IMR-90 (cell line): Measurements from ENCODE around the gene C2CD4C. TPM values are rescaled to one million over a fixed set of nuclear protein-coding genes. Genes with fewer than 3 reads are reported as not detected.

Experiments
- ATAC-seq: fragments of 200-7000 bp; cut with Tn5 transposase; 2 replicates; pipeline ENCODE4 v1.9.1; 2020; ENCODE audit warnings: low read depth, mild to moderate bottlenecking, moderate library complexity
- BruUV-seq: library from RNA; stranded (reverse); fragments of 400-500 nt; replicated peaks from 2 replicates; lab custom pipeline; 2021; lab: Mats Ljungman, UMichigan
- CTCF ChIA-PET: fragments of 300-600 bp; formaldehyde crosslinking; extraction: SDS; loops from one replicate; lab custom pipeline; 2021; ENCODE audit warnings: antibody characterized with exemption; lab: Yijun Ruan, JAX
- POLR2A ChIA-PET: fragments of 300-600 bp; sonication (Branson Sonifier 250); formaldehyde crosslinking; loops from one replicate; lab custom pipeline; 2022; ENCODE audit warnings: antibody characterized with exemption; ENCODE audit not compliant: unreplicated experiment; lab: Charles Lee
- DNase-seq: peaks from one replicate; pipeline ENCODE4 v3.0.0; 2013
- H2AFZ ChIP-seq: replicated peaks from 2 replicates; pipeline ENCODE3; 2013; ENCODE audit warnings: low read length, mild to moderate bottlenecking; ENCODE audit not compliant: poor library complexity
- H2AK5ac ChIP-seq: 2 replicates; pipeline ENCODE4 v1.6.1; 2013; ENCODE audit warnings: low read depth, low read length, inconsistent platforms
- H2AK9ac ChIP-seq: replicated peaks from 2 replicates; pipeline ENCODE3; 2013; ENCODE audit warnings: mild to moderate bottlenecking, low read depth, low read length, moderate library complexity; ENCODE audit not compliant: poor library complexity
- H2BK120ac ChIP-seq: 2 replicates; pipeline ENCODE4 v1.6.1; 2013; ENCODE audit warnings: low read depth, low read length, inconsistent platforms
- H2BK15ac ChIP-seq: 3 replicates; pipeline ENCODE4 v1.6.1; 2013; ENCODE audit warnings: low read depth, low read length, inconsistent platforms
- H2BK20ac ChIP-seq: 2 replicates; pipeline ENCODE4 v1.6.1; 2013; ENCODE audit warnings: low read depth, mild to moderate bottlenecking, inconsistent platforms, low read length, moderate library complexity
- H2BK5ac ChIP-seq: 2 replicates; pipeline ENCODE4 v1.6.1; 2013; ENCODE audit warnings: mild to moderate bottlenecking, low read depth, low read length, inconsistent platforms; ENCODE audit not compliant: poor library complexity, severe bottlenecking
- H3K14ac ChIP-seq: replicated peaks from 2 replicates; pipeline ENCODE4 v1.6.1; 2013; ENCODE audit warnings: low read depth, low read length, inconsistent platforms
- H3K18ac ChIP-seq: 2 replicates; pipeline ENCODE4 v1.6.1; 2013; ENCODE audit warnings: low read depth, low read length, control low read depth
- H3K23ac ChIP-seq: 2 replicates; pipeline ENCODE4 v1.6.1; 2013; ENCODE audit warnings: low read depth, low read length, inconsistent platforms
- H3K27ac ChIP-seq: 2 replicates; pipeline ENCODE4 v1.5.1; 2013; ENCODE audit warnings: mild to moderate bottlenecking, control low read depth, low read length; ENCODE audit not compliant: insufficient read depth
- H3K27me3 ChIP-seq: 2 replicates; pipeline ENCODE4 v1.6.1; 2013; ENCODE audit warnings: low read length; ENCODE audit not compliant: control insufficient read depth, insufficient read depth
- H3K36me3 ChIP-seq: 2 replicates; pipeline ENCODE4 v1.6.1; 2013; ENCODE audit warnings: low read length, mixed read lengths; ENCODE audit not compliant: control insufficient read depth, insufficient read depth
- H3K4ac ChIP-seq: 2 replicates; pipeline ENCODE4 v1.6.1; 2013; ENCODE audit warnings: low read depth, low read length, inconsistent platforms
- H3K4me1 ChIP-seq: 2 replicates; pipeline ENCODE4 v1.6.1; 2013; ENCODE audit warnings: low read length, mixed read lengths; ENCODE audit not compliant: control insufficient read depth, insufficient read depth
- H3K4me2 ChIP-seq: 2 replicates; pipeline ENCODE4 v1.6.1; 2013; ENCODE audit warnings: low read depth, mild to moderate bottlenecking, control low read depth, low read length, moderate library complexity
- H3K4me3 ChIP-seq: 2 replicates; pipeline ENCODE4 v1.5.1; 2013; ENCODE audit warnings: low read depth, mild to moderate bottlenecking, control low read depth, low read length, moderate library complexity; ENCODE audit not compliant: insufficient read depth
- H3K56ac ChIP-seq: 2 replicates; pipeline ENCODE4 v1.6.1; 2013; ENCODE audit warnings: low read length, inconsistent platforms; ENCODE audit not compliant: insufficient read depth; ENCODE audit errors: extremely low read depth
- H3K79me1 ChIP-seq, 2 experiments: 2 replicates each; pipeline ENCODE4 v1.6.1; 2013; ENCODE audit warnings: low read length in 2 of 2, inconsistent platforms in 1 of 2, low read depth in 1 of 2
- H3K9ac ChIP-seq: 2 replicates; pipeline ENCODE4 v1.6.1; 2013; ENCODE audit warnings: low read depth, low read length, control low read depth
- H3K9me1 ChIP-seq: 2 replicates; pipeline ENCODE4 v1.6.1; 2013; ENCODE audit warnings: low read length, inconsistent platforms; ENCODE audit not compliant: insufficient read depth
- H3K9me3 ChIP-seq: 2 replicates; pipeline ENCODE4 v1.6.1; 2013; ENCODE audit warnings: low read length; ENCODE audit not compliant: control insufficient read depth, insufficient read depth
- H4K20me1 ChIP-seq: 2 replicates; pipeline ENCODE4 v1.6.1; 2013; ENCODE audit warnings: low read length, inconsistent platforms; ENCODE audit not compliant: insufficient read depth
- H4K5ac ChIP-seq: 2 replicates; pipeline ENCODE4 v1.6.1; 2013; ENCODE audit warnings: mild to moderate bottlenecking, low read depth, low read length, control low read depth
- H4K8ac ChIP-seq, 2 experiments: 2 replicates each; pipeline ENCODE4 v1.6.1; 2013; ENCODE audit warnings: low read depth in 2 of 2, low read length in 2 of 2, control low read depth in 1 of 2, inconsistent platforms in 1 of 2
- H4K91ac ChIP-seq: 2 replicates; pipeline ENCODE4 v1.6.1; 2013; ENCODE audit warnings: low read depth, low read length, inconsistent platforms; ENCODE audit not compliant: insufficient read depth
- SMC3 ChIP-seq: fragments of 150-350 bp; IDR thresholded peaks from 2 replicates; pipeline ENCODE4 v1.6.1; 2016; ENCODE audit warnings: low read depth, mild to moderate bottlenecking, antibody characterized with exemption, low read length, moderate library complexity
- WGBS, 2 experiments: methylation state at CpG; one replicate each; pipeline versions ENCODE4 v1.1.5 to v1.1.7; 2013; ENCODE audit warnings: missing lambda C conversion rate in 2 of 2; ENCODE audit not compliant: insufficient read length in 1 of 2; ENCODE audit errors: extremely low coverage in 2 of 2; 5-methylcytosine and 5-hydroxymethylcytosine counted together
- dilution Hi-C: fragments of 300-500 bp; cut with HindIII; formaldehyde crosslinking; loops from one replicate; pipeline ENCODE4 v1.14.3; 2018; ENCODE audit warnings: low sequenced_read_pairs; ENCODE audit not compliant: unreplicated experiment
- in situ Hi-C: fragments of 300-500 bp; cut with MboI; formaldehyde crosslinking; loops from 3 replicates; pipeline ENCODE4 v1.14.3; 2019; ENCODE audit warnings: low sequenced_read_pairs, inconsistent platforms, mixed read lengths
- intact Hi-C: fragments of 100-400 bp; cut with micrococcal nuclease; formaldehyde crosslinking; loops from 2 replicates; pipeline ENCODE4 v1.10.0; 2022
- polyA plus RNA-seq, 3 experiments: library from polyadenylated mRNA; depleted of rRNA; stranded (reverse); fragments of >200 nt; gene quantifications; 2 replicates each; pipeline ENCODE4 v1.2.3, GENCODE V29; 2012; ENCODE audit warnings: low replicate concordance in 1 of 3
- total RNA-seq: library from RNA; depleted of rRNA; stranded (reverse); fragments of >200 nt; gene quantifications from 2 replicates; pipeline ENCODE4 v1.2.3, GENCODE V29; 2012

The C2CD4C gene
- total and polyA plus RNA-seq, 2 of the 4 experiments (the other 2 are of a cell fraction) = under 0.01 to 0.07 TPM

- Histone ChIP-seq H3K4me3 (no peak overlapping the region), H3K79me1 (no peaks in the 10 kb centered on the region), H3K27ac (no peak overlapping the region), H3K14ac (no peak overlapping the region), H3K9me1 (no peaks in the 10 kb centered on the region), H3K9me3 (no peaks in the 10 kb centered on the region), H3K4me1 (no peaks in the 10 kb centered on the region), H2BK120ac (no peak overlapping the region), H2AK9ac (no peak overlapping the region), H4K91ac (no peak overlapping the region), H4K20me1 (no peaks in the 10 kb centered on the region), H3K23ac (no peak overlapping the region), H4K8ac (no peak overlapping the region), H3K36me3 (no peaks in the 10 kb centered on the region), H2AK5ac (no peak overlapping the region), H2BK15ac (no peak overlapping the region), H3K9ac (no peak overlapping the region), H3K4me2 (no peak overlapping the region), H2BK20ac (no peak overlapping the region), H3K56ac (no peak overlapping the region), H2BK5ac (no peak overlapping the region), H3K18ac (no peak overlapping the region), H3K27me3 (no peaks in the 10 kb centered on the region; the same call in 1 of the 2 replicates), H4K5ac (no peak overlapping the region), H2AFZ (no peak overlapping the region), H3K4ac (no peak overlapping the region)
- dilution Hi-C loops = no loop called here
- DNase-seq = no peak
- no TSS peak for BruUV-seq
- TF ChIP-seq SMC3 = no peak
- CTCF ChIA-PET = no interaction called here
- POLR2A ChIA-PET = no interaction called here
- ATAC-seq = no peak
- WGBS, 2 experiments = 88% methylated on average over 8 of the region's 26 CpGs; no CpG with 5 or more reads in 1 of the 2 experiments
- in situ Hi-C loops = no loop called here
- intact Hi-C loops = no loop called here
Observed at GRCh38 chr19:425056-425455, 16.1 kb upstream of the C2CD4C start.
